NCI-H524 (cell line): Measurements from ENCODE around the gene TNFRSF12A.

ENCODE experiments used
- DNase-seq, 2 experiments: peaks; one replicate each; lab custom pipeline; 2025; lab: John Stamatoyannopoulos, UW

TNFRSF12A gene, protein sequence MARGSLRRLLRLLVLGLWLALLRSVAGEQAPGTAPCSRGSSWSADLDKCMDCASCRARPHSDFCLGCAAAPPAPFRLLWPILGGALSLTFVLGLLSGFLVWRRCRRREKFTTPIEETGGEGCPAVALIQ

DNA sequence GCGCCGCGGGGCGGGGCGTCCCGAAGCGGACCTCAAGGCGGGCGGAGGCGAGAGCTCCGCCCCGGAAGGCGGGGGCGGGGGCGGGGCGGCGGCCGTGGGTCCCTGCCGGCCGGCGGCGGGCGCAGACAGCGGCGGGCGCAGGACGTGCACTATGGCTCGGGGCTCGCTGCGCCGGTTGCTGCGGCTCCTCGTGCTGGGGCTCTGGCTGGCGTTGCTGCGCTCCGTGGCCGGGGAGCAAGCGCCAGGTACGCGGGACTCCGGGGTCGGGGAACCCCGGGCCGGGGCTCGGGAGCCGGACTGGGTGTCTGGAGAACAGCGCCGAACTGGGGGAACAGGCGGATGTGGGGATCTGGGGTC, at the start of gene TNFRSF12A:
Gene TNFRSF12A (plus strand): TSS at position 122 of the 357 bp plus-strand sequence. CDS start 30 bp downstream, at position 152.
- DNase-seq, result peak; percentile 39 to 77

DNA sequence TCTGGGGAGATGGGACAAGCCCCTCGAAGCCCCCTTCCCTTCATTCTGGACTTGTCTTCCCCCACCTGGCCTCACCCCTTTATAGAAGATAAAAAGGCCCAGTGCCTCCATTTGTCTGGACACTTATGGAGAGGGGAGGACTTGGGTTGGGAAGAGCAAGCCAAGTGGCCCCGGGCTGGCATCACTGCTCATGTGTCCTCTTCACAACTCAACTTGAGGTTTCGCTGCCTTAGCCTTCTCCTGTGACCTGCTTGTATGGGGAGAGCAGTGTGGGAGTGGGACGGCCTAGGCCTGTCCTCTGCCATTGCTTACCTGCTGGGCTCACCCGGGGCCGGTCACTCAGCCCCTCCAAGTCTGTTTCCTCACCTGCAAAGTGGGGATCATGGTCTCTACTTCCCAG, 49.6 kb upstream of the TNFRSF12A start:
- DNase-seq, result no peak

DNA sequence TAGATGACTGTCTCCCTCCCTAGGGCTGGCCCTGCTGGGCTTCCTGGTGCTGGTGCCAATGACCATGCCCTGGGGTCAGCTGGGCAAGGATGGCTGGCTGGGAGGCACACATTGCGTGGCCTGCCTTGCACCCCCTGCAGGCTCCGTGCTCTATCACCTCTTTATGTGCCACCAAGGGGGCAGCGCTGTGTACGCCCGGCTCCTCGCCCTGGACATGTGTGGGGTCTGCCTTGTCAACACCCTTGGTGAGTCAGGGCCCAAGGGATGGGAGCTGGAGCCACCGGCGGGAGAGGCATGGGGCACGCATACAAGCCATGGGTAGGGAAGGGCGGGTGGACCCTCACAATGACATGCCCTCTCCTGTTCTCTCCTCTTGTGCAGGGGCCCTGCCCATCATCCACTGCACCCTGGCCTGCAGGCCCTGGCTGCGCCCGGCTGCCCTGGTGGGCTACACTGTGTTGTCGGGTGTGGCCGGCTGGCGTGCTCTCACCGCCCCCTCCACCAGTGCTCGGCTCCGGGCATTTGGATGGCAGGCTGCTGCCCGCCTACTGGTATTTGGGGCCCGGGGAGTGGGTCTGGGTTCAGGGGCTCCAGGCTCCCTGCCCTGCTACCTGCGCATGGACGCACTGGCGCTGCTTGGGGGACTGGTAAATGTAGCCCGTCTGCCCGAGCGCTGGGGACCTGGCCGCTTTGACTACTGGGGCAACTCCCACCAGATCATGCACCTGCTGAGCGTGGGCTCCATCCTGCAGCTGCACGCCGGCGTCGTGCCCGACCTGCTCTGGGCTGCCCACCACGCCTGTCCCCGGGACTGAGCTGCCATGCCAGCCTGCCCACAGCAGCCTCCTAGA, 48.8 kb upstream of the TNFRSF12A start:
- no peak for DNase-seq

DNA sequence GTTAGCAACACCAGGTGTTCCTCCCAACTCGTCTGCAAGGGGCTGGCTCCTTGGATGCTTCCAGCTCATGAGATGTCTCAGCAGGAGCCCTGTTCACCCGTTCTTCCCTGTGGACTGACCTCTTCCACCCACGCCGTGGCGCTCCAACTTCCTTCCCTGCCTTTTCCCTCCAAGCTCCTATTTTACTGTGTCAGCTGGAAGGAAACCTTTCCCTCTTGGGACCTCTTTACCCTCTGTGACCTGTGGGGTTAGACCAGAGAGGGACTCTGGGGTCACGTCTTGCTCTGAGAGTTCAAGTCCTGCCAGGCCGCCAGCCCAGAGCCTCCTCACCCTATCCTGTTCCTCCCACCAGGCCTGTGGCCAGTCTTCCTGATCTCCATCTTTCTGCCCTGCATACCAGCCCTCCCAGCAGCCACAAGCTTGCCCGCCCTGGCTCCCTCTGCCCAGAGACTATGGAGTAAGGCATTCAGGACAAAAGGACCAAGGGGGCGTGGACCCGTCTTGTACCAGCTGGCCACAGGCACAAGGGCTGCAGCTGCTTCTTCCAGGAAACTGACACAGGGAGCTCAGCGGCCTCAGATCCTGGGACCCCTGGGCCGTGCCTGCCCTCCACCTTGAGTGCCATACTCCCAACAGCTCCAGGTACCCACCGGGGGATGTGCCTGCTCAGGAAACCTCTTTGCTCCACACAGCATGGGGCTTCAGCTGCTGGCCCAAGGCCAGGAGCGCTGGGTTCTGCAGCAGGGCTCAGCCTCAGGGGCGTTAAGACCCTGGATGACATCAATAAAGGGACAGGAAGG, 48.0 kb upstream of the TNFRSF12A start:
- no peak for DNase-seq

DNA sequence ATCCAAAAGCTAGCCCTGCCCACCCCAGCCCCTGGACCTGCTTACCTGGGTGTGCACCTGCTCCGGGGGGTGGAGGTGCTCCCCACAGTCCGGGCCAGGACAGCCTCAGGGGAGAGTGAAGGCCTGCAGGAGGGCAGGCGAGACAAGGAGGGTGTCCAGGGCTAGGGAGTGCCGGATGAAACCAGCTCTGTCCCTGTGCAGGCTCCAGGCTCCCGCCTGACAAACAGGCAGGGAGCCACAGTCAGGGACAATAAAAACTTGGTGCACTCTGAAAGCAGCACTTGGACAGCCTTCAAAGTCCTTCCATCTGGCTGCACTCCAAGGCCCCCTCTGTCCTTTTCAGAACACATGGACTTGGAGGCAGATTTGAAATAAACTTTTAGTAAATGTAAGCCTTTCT, 47.1 kb upstream of the TNFRSF12A start:
- no peak for DNase-seq

DNA sequence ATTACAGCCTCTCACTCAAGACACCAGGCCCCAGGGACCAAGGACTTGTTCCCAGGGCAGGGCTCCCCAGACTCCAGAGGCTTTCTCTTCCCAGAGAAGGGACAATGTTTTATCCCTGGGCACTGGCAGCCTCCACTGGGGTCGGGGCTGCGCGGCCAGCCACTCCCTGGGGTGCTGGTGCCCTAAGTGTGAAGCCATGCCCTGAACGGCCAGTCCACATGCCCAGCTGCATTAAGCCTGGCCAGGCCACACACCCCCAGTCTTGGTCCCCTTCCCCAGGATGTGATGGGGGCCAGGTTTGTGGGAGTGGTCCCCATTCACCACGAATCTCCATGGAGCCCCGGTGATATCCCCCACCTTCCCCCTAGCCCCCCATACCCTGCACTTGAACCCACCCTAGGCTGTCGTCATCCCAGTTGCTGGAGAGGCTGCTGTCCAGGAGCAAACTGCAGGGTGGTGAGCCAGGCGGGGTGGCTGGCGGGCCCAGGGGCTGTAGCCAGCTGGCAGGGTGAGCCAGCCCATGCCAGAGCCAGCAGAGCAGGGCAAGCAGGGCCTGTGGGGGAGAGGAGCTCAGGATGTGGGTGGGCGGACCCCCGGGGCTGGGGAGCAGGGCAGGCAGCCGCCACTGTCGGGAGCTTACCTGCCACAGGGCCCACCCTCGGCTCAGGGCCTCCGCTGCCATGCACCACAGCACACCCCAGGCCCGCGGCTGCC, 46.4 kb upstream of the TNFRSF12A start:
- DNase-seq, result no peak

DNA sequence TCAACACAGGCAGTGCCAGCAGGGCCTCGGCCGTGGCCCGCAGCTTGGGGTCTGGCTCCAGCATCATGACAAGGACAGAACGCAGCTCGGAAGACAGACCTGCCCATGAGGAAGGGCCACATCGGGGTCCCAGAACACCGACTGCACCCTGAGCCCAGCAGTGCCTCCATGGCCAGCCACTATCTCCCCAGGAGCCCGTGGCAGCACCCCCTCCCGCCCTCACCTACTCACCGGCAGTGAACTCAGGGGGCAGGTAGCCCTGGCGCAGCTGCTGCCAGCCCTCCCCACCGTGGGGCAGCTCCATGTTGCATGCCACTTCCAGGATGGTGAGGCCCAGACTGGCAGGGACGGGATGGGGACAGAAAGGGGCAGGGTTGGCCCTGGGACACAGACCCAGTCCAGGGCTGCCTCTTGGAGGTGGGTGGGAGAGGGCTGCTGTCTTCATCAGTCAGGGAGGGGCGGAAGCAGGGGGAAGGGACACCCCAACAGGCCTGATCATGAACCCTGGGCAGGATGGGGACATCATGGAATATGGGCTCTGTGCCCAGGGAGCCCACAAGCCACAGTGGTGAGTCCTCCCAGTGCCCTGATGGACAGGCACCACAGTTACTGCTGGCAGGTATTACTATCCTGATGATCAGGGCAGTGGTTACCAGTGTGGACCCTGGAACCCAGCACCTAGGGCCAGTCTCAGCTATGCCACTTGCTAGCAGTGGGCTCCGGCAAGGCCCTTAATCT, 45.7 kb upstream of the TNFRSF12A start:
- DNase-seq, result no peak

DNA sequence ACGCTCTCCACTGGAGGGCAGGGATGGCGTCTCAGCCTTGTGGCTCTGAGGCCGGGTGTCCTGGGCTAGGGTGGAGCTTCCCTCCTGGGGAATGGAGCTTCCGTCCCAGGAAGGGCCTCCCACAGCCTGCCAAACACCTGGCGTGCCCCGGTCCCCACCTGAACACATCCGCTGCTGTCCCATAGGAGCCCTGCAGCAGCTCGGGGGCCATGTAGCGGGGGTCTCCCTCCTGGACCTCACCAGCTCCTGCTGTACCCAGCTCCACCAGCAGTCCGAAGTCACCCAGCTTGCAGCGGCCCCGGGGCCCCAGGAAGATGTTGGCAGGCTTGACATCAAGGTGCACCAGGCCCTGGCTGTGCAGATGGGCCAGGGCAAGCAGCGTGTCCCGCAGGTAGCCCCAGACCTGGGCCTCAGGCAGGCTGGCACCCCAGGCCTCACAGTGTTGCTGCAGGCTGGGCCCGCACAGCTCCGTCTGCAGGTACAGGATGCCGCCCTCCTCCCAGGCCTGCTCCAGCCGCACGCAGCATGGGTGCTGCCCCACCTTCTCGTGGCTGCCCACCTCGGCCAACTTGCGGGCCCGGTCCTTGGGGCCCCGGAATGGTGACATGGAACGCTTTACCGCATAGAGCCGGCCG, 44.9 kb upstream of the TNFRSF12A start:
- DNase-seq, result no peak

DNA sequence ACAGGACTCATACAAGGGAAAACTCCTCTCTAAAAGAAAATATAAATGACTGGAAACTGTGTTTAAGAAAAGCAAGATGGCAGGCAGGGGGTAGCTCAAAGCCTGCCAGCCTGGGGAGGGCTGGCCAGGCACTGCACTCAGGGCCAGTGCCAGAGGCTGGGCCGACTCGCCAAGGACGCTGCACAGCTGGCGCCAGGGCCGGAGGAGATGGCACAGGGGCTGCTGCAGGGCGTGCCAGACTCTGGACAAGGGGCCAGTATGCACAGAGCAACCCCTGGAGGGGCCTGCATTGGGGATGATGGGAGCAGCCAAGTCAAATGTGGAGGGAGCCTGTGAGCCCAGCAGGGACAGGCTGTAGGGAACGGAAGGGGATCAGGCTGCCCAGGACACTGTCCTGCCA, 44.0 kb upstream of the TNFRSF12A start:
- no peak for DNase-seq

DNA sequence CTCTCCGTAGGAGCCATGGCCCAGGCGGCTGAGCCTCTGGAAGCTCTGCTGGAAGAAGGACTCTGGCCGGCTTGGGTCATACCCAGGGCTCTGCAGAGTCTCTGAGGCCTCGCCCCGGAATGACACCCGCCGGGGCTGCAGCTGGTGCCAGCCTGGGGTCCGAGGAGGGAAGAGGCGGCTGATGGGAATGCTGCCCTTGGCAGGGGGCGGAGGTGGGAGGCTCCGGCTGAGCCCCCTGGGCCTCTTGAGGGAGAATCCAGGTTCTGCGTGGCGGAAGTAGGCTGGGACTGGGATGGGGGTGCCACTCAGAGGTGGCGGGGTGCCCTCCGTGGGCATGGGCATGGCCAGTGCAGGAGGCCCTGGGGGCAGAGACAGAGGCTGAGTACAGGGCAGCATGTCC, 43.5 kb upstream of the TNFRSF12A start:
- no peak for DNase-seq

DNA sequence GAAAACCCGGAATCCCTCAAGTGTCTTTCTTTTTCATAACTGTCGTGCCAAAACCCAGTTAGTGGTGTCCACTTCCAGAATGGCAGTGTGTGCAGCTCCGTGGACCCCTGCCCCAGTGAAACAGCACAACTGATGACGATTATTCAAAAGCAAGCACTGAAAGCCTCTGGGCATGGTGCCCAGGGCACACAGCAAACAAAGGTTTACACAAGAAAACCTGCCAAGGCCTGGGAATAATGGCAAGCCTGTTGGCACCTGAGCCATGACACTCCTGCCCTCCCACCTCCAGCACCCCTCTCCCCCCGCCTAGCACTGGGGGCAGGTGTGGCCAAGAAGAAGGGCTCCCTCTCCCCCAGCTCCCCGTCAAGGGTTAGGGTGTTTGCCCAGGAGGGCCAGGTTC, 42.7 kb upstream of the TNFRSF12A start:
- DNase-seq, result no peak

DNA sequence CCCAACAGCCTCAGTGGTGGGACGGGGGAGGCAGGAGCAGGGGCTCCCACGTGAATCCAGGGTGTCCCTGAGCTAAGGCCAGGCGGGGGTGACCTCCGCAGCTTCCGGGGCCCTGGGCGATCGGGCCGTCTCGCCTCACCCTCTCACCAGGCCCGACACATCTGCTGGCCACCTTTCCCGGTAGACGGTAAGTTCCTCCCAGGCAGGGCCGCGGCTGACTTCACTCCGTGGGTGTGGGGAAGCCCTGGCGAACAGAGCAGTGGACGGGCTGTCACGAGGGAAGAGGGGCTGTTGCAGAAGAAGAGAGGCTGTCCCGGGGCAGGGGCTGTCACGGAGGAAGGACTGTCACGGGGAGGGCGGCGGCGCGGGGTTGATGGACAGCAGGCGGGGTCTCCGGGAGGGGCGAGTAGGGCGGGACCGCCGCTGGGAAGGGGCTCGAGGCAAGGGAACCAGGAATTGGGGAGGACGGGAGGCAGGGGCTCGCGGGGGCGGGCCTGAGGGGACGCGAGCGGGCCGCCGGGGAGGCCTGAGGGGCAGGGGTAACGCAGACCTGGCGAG, 40.4 kb upstream of the TNFRSF12A start:
- no peak for DNase-seq

DNA sequence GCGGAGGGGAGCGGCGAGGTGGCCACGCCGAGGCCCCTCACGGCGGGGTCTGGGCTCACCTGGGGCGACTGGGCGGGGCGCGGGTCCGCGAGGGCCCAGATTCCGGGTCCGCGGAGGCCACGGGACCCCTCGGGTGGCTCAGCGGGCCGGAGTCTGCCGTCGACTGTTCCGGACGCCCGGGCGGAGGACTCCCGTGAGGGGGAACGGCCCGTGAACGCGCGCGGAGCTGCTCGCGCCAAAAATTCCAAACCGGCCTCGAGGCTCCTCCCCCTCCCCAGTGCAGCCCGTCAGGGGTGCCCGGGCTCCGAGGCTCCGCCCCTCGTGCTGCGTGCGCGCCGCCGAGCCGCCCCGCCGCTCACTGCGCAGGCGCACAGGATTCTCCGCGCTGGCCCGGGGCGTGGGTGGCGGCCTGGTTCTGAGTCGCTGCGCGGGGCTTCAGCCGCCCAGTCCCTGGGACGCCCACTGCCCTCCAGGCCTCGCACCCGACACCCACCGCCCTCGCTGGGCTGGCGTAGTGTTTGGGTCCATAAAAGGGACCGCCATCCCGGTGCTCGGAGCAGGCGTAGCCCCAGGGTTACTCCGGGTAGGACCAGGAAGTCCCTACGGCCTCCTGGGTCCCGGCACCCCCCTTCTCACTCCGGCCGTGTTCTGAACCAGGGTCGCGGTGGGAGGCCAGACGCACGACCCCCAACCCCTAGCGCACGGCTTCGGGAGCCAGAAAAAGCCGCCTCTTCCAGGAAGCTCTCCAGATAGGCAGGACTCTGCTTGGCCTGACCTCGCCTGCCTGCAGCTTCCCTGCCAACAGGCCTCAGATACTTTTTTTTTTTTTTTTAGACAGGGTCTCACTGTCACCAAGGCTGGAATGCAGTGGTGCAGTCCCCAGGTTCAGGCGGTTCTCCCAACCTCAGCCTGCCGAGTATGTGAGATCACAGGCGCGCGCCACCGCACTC, 39.7 kb upstream of the TNFRSF12A start, which contains the start of gene PKMYT1:
Gene PKMYT1 (minus strand): TSS at position 220 of the 950 bp plus-strand sequence. CDS start 789 bp downstream, outside the sequence.
- peak; percentile 73 to 90 for DNase-seq

DNA sequence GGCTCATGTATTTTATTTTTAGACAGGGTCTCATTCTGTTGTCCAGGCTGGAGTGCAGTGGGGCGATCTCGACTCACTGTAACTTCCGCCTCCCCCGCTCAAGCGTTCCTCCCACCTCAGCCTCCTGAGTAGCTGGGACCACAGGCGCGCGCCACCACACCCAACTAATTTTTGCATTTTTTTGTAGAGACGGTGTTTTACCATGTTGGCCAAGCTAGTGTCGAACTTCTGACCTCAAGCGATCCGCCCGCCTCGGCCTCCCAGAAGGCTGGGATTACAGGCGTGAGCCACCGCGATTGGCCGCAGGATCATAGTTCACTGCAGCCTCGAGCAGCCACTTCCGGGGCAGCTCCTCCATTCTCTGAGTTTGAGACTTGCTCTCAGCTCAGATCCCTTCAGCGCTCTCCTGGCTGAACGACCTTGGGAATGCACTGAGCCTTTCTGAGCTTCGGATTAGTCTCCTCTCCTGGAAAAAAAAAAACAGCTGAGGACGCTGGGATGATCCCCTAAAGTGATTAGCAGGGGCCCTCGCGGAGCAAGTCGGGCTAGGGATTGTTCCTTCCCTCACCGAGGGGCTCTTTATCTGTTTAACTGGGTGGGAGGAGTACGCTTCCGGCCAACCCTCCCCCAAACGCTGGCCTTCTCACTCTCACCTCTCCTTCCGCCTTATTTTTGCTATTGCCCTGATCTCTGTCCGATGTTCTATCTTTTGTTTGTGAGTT, 38.8 kb upstream of the TNFRSF12A start:
- DNase-seq, result peak in 1 of 2 experiments; percentile 29

DNA sequence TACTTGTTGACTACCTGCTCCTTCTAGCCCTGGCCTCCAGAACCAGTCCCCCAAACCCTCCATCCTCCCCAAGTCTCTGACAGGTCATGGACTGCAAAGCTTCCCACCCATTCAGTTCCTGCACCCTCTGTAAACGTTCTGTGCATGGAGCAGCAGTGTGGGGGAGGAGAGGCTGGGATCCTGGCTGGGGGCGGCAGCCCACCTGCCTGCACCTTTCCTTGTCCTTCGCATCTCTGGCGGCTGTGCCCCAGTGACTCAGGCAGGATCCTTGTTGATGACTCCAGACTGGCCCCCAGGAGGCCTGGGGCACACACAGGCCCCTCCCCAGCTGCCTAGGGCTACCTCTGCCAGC, 38.3 kb upstream of the TNFRSF12A start:
- no peak for DNase-seq

DNA sequence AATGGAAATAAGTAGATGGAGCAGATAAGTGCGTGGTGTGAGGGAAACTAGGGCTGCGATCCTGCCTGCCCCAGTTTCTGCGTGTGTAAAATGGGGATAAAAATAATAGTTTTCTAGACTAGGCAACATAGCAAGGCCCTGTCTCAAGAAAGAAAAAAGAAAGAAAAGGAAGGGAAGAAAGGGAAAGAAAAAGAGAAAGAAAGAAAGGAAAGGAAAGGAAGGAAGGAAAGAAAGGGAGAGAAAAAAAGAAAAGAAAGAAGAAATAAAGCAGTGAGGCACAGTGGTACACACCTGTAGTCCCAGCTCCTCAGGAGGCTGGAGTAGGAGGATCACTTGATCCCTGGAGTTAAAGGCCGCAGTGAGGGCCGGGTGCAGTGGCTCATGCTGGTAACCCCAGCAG, 37.8 kb upstream of the TNFRSF12A start:
- DNase-seq, result no peak

DNA sequence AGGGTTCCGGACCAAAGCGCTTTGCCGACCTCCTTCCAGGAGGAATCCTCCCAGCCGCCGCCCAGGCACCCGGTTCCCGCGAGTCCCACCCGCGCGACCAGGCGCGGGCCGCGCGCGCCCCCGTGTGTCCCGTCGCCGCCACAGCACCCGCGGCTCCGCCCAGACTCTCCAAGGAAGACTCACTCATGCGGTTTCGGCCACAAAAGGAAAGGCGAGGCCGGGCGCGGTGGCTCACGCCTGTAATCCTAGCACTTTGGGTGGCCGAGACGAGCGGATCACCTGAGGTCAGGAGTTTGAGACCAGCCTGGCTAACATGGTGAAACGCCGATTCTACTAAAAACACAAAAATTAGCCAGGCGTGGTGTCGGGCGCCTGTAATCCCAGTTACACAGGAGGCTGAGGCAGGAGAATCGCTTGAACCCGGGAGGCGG, 36.4 kb upstream of the TNFRSF12A start:
- peak; percentile 60 to 80 for DNase-seq

DNA sequence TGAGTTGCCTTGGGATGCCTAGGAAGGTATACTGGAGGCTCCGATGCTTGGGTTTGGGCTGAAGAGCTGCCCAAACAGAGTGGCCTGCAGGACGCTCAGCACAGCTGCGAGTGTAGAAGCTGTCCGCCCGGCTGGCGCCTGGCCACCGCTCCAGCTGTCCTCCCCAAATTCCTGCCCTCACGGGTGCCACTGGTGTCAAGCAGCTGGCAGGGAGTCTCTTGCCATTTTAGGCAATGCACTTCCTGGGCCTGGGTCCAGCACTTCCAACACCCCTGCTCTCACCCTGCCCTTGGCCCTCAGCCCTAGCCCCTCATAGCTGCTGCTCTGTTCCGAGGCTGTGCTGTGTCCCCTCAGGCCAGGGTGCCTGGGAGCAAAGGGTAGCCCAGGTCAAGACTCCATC, 34.7 kb upstream of the TNFRSF12A start:
- DNase-seq, result peak; percentile 31 to 61

DNA sequence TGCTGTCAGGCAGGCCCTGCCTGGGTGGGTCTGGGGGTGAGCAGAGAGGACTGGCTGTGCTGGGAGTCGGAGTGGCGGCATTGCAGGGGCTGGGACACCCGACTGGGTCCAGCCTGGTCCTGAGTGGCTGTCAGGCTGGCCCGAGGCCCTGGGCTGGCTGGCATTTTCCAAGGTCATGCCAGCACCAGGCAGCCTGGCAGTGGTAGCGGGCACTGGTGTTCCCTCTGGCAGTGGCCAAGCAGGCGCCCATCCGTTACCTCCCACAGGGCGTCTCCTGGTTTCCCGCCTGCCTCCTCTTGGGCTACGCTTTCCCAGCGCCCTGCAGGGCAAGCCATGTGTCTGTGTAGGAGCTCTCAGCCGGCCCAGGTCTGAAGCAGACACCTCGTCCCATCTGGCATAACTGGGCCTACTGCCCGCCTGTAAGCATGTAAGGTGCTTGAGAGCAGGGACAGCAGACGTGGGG, 34.2 kb upstream of the TNFRSF12A start:
- peak; percentile 93 to 97 for DNase-seq
